Measurements from ENCODE around the gene GMDS. TPM values are rescaled to one million over a fixed set of nuclear protein-coding genes. Genes with fewer than 3 reads are reported as not detected.
A peak's percentile ranks its signal among the peaks of the same experiment; 100 is the strongest.

The GMDS gene
- total and polyA plus RNA-seq, 2 of the 4 experiments (the other 2 are of a cell fraction), result 7.3 to 21.9 TPM

DNA sequence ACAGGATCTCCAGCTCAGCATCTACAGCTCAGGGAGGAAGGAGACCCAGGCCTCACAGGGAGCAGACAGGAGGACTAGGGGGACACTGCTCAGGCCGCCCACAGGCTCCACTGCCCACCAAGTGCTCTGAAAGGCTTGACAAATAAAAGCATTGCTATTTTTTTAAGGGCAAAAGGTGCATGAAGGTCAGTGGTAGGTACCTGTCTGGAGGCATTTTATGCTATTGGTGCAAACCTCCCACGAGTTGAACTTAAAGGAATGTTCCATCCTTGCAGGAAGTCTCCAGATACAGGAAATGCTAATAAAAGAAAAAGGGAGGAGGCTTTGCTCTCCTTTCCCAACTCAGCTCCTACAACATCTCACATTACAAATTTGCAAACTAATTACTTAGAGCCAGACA, 407.6 kb downstream of the GMDS start:
- H2BK5ac ChIP-seq (ENCODE audit: low read depth, low read length, poor library complexity, severe bottlenecking), result no peak overlapping the region
- H2BK15ac ChIP-seq (ENCODE audit: low read depth, low read length), result peak overlapping the region; percentile 34; the same call in 1 of the 3 replicates
- TF ChIP-seq MAZ (IDR thresholded peaks at IDR 0.05; ENCODE audit: borderline replicate concordance, low read depth, low read length), result no peak
- TF ChIP-seq, protein P1, sequence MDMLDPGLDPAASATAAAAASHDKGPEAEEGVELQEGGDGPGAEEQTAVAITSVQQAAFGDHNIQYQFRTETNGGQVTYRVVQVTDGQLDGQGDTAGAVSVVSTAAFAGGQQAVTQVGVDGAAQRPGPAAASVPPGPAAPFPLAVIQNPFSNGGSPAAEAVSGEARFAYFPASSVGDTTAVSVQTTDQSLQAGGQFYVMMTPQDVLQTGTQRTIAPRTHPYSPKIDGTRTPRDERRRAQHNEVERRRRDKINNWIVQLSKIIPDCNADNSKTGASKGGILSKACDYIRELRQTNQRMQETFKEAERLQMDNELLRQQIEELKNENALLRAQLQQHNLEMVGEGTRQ (IDR thresholded peaks at IDR 0.05; ENCODE audit: low read depth, low read length), result no peak
- no peak for TF ChIP-seq SMC3 (IDR thresholded peaks at IDR 0.05; ENCODE audit: low read depth, low read length)
- TF ChIP-seq CEBPB (IDR thresholded peaks at IDR 0.05; ENCODE audit: low read depth, low read length), result no peak
- BruUV-seq (replicated peaks), result no TSS peak
- H3K79me1 ChIP-seq (ENCODE audit: low read depth in 1 of 2, low read length in 2 of 2), result no peaks in the 10 kb centered on the region
- no CpG with 5 or more reads among the region's 2 CpGs for WGBS, 2 experiments (ENCODE audit: extremely low coverage in 2 of 2, insufficient read length in 1 of 2)
- H3K56ac ChIP-seq (ENCODE audit: extremely low read depth, insufficient read depth, low read length), result no peak overlapping the region
- H3K9me1 ChIP-seq (ENCODE audit: insufficient read depth, low read length), result peaks cover 6% of the 10 kb centered on the region; the same call in 1 of the 2 replicates
- ATAC-seq (ENCODE audit: low read depth), result no peak
- dilution Hi-C loops (cut with HindIII; ENCODE audit: low sequenced_read_pairs, unreplicated experiment) (no loop called here), intact Hi-C loops (cut with micrococcal nuclease) (no loop called here), in situ Hi-C loops (cut with MboI; ENCODE audit: low sequenced_read_pairs) (no loop called here)
- H3K4me3 ChIP-seq (ENCODE audit: insufficient read depth, low read depth, low read length), result no peak overlapping the region
- H3K18ac ChIP-seq (ENCODE audit: low read depth, low read length), result 0 out of 2 replicates have a peak overlapping the region, but pooled peaks have one; percentile 48
- H4K5ac ChIP-seq (ENCODE audit: low read depth, low read length), result no peak overlapping the region; the same call in 1 of the 2 replicates
- no peak overlapping the region for H4K91ac ChIP-seq (ENCODE audit: insufficient read depth, low read depth, low read length)
- no peak overlapping the region for H2AK9ac ChIP-seq (replicated peaks; ENCODE audit: low read depth, low read length, poor library complexity)
- no peak overlapping the region for H2BK20ac ChIP-seq (ENCODE audit: low read depth, low read length)
- no peak overlapping the region for H3K23ac ChIP-seq (ENCODE audit: low read depth, low read length)
- no peak overlapping the region for H3K4me2 ChIP-seq (ENCODE audit: low read depth, low read length)
- peak overlapping the region; percentile 62; the same call in 1 of the 2 replicates for H2AK5ac ChIP-seq (ENCODE audit: low read depth, low read length)
- H4K8ac ChIP-seq (ENCODE audit: low read depth in 2 of 2, low read length in 2 of 2), result no peak overlapping the region
- H3K36me3 ChIP-seq (ENCODE audit: control insufficient read depth, insufficient read depth, low read length), result no peaks in the 10 kb centered on the region
- H2AFZ ChIP-seq (replicated peaks; ENCODE audit: low read length, poor library complexity), result no peak overlapping the region
- H3K9ac ChIP-seq (ENCODE audit: low read depth, low read length), result no peak overlapping the region
- H3K4ac ChIP-seq (ENCODE audit: low read depth, low read length), result peak overlapping the region; percentile 19; the same call in 1 of the 2 replicates
- no peaks in the 10 kb centered on the region for H3K27me3 ChIP-seq (ENCODE audit: control insufficient read depth, insufficient read depth, low read length)
- H3K4me1 ChIP-seq (ENCODE audit: control insufficient read depth, insufficient read depth, low read length), result peaks cover 8% of the 10 kb centered on the region
- H2BK120ac ChIP-seq (ENCODE audit: low read depth, low read length), result peak overlapping the region; percentile 42
- no peak overlapping the region for H3K27ac ChIP-seq (ENCODE audit: insufficient read depth, low read length)
- H3K9me3 ChIP-seq (ENCODE audit: control insufficient read depth, insufficient read depth, low read length), result no peaks in the 10 kb centered on the region
- ChIA-PET CTCF (no interaction called here), POLR2A (ENCODE audit: unreplicated experiment) (no interaction called here)
- H4K20me1 ChIP-seq (ENCODE audit: insufficient read depth, low read length), result no peaks in the 10 kb centered on the region
- 0 out of 2 replicates have a peak overlapping the region, but pooled peaks have one; percentile 0 for H3K14ac ChIP-seq (replicated peaks; ENCODE audit: low read depth, low read length)
- DNase-seq, result no peak
